T-helper 1 cell (primary cell): ENCODE measurements around the gene CYP11A1.
"Not testable (repeated sequence)": the region's sequence is repeated elsewhere in the genome, so short reads cannot be mapped to it uniquely, and the experiment has no call there.

Source experiments
- DNase-seq, 5 donors: peaks; one replicate each; pipeline ENCODE4 v3.0.0-alpha.2; 2012 to 2020

CYP11A1 gene

GRCh38 chr15:74373731-74374647, 6.5 kb upstream of the CYP11A1 start:
- peak; percentile 91 to 94 (median 94) for DNase-seq

GRCh38 chr15:74373056-74373650, 5.7 kb upstream of the CYP11A1 start:
- DNase-seq = no peak

- no peak for DNase-seq
Measured at GRCh38 chr15:74370471-74370870, 3.0 kb upstream of the CYP11A1 start.

- DNase-seq = no peak
Measured at GRCh38 chr15:74369756-74370155, 2.3 kb upstream of the CYP11A1 start.

- no peak for DNase-seq
Measured at GRCh38 chr15:74369084-74369745, 1.8 kb upstream of the CYP11A1 start.

GRCh38 chr15:74368121-74368520, 675 bp upstream of the CYP11A1 start:
- DNase-seq = no peak

- no peak for DNase-seq
Measured at GRCh38 chr15:74365598-74366445, 1.6 kb downstream of the CYP11A1 start.

GRCh38 chr15:74364936-74365597, 2.4 kb downstream of the CYP11A1 start:
- DNase-seq = no peak

GRCh38 chr15:74362482-74362881, 5.0 kb downstream of the CYP11A1 start:
- DNase-seq = no peak

GRCh38 chr15:74360855-74361254, 6.6 kb downstream of the CYP11A1 start:
- not testable (repeated sequence) for DNase-seq

GRCh38 chr15:74359376-74359775, 8.1 kb downstream of the CYP11A1 start:
- not testable (repeated sequence) for DNase-seq

- not testable (repeated sequence) for DNase-seq
Measured at GRCh38 chr15:74357514-74357913, 9.9 kb downstream of the CYP11A1 start.

GRCh38 chr15:74356050-74356449, 11.4 kb downstream of the CYP11A1 start:
- not testable (repeated sequence) for DNase-seq

GRCh38 chr15:74353992-74354391, 13.5 kb downstream of the CYP11A1 start:
- not testable (repeated sequence) for DNase-seq

- DNase-seq = no peak
Measured at GRCh38 chr15:74352393-74352910, 15.0 kb downstream of the CYP11A1 start.

GRCh38 chr15:74351670-74352069, 15.8 kb downstream of the CYP11A1 start:
- DNase-seq = no peak

- DNase-seq = no peak
Measured at GRCh38 chr15:74350295-74351275, 16.9 kb downstream of the CYP11A1 start.

- DNase-seq = no peak
Measured at GRCh38 chr15:74349241-74349778, 18.1 kb downstream of the CYP11A1 start.

- no peak for DNase-seq
Measured at GRCh38 chr15:74347757-74348250, 19.6 kb downstream of the CYP11A1 start.

- no peak for DNase-seq
Measured at GRCh38 chr15:74345051-74345450, 22.4 kb downstream of the CYP11A1 start.
